Measurements from ENCODE around the gene MYH1.

The MYH1 gene

GRCh38 chr17:10477701-10478100 is 40.6 kb downstream of the MYH1 start:
- DNase-seq, result no peak

- DNase-seq, result no peak
Observed at GRCh38 chr17:10474536-10474935, 43.8 kb downstream of the MYH1 start.

DNA sequence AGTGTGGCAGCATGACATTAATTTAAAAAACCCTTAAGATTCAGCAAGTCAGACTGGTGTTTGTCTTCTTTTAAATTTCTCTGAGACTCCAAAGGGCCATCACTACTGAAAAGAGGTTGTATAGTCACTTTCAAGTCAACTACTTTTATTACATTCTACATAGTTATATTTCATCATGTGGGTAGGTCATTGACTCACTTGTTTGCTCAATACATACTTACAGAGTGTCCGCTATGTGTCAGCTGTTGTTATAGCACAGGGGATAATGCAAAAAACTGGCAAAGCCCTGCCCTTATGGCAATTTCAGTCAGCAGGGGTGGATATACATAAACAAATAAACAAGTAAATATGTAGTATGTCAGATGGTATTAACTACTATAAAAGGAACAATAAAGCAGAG is 46.5 kb downstream of the MYH1 start:
- DNase-seq, result no peak

GRCh38 chr17:10469459-10469858 is 48.9 kb downstream of the MYH1 start, which contains the start of gene MYH4:
MYH4 (minus strand) TSS chr17:10469559; CDS start chr17:10466745, 2,814 bp downstream.
- DNase-seq, result no peak

- no peak for DNase-seq
Observed at GRCh38 chr17:10463402-10463801, 54.9 kb downstream of the MYH1 start.

DNA sequence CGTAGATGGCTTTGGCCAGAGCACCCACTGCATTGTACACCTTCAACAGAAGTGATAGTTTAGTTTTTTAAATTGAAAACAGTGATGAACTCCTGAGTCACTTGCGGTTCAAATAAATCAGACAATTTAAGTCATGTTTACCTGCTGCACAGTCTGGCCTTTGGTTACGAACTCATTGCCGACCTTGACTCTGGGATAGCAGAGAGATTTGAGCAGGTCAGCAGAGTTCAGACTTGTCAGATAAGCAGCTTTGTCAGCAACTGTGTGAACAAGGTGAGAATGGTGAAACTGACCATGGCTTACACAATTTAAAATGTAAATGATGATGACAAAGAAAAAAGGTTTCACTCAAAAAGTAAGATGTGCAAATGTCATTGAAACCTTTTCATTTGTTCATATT is 58.3 kb downstream of the MYH1 start:
- no peak for DNase-seq

DNA sequence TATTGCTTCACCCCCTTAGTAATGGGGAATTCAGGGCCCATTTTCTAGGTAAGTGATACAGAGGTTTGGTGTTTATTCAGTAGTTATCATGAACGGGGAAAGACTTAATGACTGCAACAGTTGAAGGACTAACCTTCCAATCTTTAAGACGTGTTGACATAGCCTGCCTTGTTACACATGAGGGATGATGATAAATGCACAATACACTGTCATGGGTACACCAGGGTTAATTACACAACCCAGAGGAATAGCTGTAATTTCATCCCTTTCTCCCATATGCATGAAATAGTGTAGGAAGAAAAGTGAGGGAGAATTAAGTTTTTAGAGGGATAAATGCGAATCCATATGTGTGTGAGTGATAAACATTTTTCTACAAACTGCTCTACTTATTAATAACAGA is 59.6 kb downstream of the MYH1 start:
- DNase-seq, result no peak

- DNase-seq, result no peak
Observed at GRCh38 chr17:10457952-10458351, 60.4 kb downstream of the MYH1 start.

- no peak for DNase-seq
Observed at GRCh38 chr17:10447026-10447931, 71.1 kb downstream of the MYH1 start.

Measured in stimulated activated CD4-positive, alpha-beta T cell treated with anti-CD3 and anti-CD28 coated beads, Interleukin-4, amount 100 ng/mL, for 24 hours (primary cell).